ENCODE measurements around the gene OLIG3.

DNA sequence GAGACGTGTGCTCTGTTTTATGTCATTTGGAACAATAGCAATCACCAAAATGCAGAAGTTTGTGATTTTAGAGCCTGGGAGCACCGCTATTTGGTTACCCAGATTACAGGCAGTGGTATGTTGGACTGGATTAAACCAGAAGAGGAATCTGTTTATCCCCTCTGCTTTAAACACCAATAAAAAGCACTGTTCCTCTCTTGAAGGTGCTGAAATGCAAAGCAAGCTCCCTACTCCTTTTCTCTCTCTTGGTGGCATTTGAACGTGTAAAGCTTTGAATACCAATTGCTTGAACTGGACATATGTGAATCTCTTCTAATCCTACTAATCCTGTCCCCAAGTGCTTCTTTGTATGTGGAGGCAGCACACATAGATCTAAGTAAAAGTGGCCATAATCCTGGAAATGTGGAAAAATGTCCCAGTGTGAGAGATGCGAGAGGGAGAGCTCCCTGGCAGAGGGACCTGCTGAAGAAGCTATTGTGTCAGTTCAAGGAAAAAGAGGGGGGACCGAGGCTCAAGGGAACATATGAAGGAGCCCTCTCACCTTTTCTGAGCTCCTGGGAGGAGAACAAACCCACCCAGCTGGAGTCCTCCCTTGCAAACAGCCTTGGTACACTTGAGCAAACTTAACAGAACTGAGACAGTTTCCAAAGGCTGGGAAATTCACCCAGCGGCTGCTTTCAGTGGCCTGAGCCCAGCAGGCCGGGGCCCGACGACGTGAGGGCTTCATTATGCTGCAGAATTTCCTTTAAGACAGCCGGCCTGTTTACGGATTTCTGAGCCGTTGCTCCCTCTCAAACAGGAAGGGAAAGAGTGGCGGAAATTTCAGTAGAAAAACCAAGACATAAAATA lies 18.8 kb upstream of the OLIG3 start:
- TF ChIP-seq, protein P1, sequence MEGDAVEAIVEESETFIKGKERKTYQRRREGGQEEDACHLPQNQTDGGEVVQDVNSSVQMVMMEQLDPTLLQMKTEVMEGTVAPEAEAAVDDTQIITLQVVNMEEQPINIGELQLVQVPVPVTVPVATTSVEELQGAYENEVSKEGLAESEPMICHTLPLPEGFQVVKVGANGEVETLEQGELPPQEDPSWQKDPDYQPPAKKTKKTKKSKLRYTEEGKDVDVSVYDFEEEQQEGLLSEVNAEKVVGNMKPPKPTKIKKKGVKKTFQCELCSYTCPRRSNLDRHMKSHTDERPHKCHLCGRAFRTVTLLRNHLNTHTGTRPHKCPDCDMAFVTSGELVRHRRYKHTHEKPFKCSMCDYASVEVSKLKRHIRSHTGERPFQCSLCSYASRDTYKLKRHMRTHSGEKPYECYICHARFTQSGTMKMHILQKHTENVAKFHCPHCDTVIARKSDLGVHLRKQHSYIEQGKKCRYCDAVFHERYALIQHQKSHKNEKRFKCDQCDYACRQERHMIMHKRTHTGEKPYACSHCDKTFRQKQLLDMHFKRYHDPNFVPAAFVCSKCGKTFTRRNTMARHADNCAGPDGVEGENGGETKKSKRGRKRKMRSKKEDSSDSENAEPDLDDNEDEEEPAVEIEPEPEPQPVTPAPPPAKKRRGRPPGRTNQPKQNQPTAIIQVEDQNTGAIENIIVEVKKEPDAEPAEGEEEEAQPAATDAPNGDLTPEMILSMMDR (conservative IDR thresholded peaks at IDR 0.05; ENCODE audit: low read depth, low read length): no peak
- TF ChIP-seq EZH2phosphoT487 (IDR thresholded peaks at IDR 0.05; ENCODE audit: borderline replicate concordance, low read length): no peak
- TF ChIP-seq EZH2 (IDR thresholded peaks at IDR 0.05; ENCODE audit: low read length, unreplicated experiment): no peak
